ENCODE data around the gene PLEK.
A peak's percentile ranks its signal among the peaks of the same experiment; 100 is the strongest.

The PLEK gene

DNA sequence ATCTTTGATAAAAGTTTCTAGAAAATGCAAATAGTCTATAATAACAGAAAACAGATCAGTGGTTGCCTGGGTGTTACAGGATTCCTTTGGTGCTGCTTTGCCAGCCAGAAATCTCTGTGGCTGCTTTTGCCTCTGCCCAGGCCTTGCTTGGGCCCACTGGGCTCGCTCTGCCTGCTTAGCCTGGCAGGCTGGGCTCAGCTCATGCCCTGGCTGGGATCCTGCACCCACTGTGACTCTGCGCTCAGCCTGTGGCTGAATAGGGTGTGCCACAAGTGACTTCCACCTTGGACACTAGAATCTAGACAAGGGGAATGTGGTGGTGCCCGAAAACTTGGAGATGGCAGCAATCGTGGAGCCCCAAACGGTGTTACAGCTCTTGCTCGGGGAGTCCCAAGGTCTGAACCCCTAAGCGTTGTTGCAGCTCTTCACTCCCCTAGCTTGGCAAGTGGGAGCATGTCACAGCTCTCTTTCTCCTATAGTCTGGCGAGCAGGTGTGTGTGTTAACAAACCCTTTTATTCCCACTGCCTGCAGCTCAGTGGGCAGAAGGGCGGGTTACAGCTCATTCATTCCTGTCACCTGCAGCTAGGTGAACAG, 51.1 kb downstream of the PLEK start:
- DNase-seq (ENCODE audit: low spot score) = no peak

DNA sequence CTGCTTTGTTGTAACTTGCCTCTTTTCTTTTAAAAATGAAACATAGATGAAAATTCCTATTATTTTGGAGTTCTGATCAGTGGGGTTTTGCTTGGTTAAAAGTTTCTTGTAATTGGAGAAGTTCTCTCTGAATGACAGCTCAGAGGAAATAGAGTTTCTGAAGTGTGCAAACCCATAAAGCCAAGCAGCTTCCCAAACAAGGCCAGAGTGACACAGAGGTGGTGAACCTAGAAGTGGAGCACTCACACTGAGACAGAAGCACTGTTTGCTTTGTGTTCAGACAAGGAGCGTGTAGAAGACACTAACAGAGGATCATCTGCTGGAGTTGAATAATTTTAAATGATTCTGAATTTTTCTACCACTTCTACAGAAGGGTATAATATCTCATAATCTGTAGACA, 52.8 kb downstream of the PLEK start:
- DNase-seq (ENCODE audit: low spot score) = no peak

DNA sequence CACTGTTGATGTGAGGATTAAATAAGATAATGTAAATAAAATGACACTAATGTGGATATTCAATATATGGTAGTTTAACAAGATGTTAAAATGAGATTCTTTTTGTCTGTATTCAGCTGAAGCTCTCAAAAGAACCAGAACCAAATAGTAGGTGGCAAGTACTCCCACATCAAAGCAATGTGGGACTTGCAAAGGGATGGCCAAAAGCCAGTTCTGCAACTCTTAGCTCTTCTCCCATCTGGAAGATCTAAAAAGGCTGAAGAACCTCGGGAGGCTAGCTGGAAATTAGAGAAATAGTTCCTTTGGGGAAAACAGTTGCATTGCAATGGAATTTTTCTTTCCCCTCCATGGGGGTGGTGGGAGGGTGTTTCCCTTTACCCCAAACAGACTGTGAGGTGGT, 53.3 kb downstream of the PLEK start:
- DNase-seq (ENCODE audit: low spot score) = no peak

DNA sequence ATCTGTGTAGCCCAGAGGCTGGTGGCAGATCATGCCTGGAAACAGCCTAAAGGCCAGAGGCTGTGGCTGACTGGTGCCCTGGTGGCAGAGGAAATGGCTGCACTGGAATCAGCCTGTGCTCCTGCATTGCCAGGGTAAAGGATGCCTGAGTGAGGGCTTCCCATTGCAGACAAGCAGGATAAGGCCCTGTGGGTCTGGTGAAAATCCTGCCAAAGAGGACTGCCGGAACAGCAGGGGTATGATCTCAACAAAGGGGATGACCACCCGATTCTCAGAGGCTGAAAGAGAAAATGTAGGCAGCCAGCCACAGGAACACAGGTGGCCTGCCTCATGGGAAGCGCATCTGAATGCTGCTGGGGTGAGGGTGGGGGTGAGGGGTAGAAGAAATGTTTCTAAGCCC, 53.8 kb downstream of the PLEK start:
- DNase-seq (ENCODE audit: low spot score) = no peak

DNA sequence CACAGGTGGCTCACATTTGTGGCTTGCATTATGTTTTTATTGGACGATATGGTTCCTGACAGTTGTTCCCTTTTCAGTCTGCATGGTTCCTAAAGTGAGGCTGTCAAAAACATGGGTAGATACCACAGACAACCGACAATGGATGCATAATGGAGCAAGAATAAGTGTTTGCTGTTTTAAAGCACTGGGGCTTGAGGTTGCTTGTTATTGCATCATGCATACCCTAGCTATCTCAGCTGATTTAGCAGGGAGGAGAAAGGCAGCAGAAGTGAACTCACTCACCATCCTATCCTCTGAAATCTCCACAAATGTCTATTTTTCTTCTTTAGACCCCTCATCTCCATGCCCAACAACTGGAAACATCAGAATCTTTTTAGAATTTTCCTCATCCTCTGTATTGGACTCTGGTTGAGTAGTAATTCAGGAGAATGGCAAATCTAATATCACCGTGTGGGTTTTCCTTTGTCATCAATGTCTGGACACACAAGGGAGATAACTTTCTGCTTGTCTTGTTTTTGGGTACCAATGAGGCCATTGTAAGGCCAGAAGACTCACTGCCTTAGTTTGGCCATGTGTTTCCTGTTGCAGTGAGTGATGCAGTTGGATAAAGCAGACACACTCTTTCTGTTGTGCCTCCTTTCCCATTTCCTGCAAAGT, 55.3 kb downstream of the PLEK start:
- no peak for DNase-seq (ENCODE audit: low spot score)

DNA sequence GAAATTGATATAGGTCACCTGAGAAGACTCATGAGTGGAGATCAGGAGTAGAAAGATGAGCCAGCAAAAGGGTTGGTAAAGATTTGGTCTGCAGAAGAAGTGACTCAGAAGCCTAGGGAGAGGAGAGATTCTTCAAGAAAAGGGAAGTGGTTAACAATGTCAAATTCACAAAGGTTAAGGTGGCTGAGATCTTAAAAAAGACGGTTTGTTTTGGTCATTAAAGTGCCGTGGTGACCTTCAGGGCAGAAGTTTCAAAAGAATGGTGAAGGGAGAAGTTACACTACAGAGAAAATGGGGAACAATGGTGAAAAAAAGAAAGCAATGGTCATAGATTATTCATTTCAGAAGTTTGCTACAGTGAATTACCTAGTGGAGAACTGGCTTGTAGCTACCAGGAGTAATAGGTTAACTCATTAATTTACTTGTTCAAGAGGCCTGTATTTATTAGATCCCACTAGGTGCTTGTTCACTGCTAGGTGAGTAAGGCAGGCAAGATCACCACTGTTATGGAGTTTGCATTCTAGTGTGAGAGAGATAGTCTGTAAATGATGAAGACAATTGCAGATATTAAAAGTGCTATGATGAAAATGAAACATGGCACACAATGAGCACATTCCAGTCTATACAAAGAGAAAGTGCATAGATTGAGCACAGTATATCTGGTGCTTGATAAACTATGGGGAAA, 59.0 kb downstream of the PLEK start:
- no peak for DNase-seq (ENCODE audit: low spot score)

- DNase-seq (ENCODE audit: low spot score) = no peak
These were observed 60.4 kb downstream of the PLEK start for GRCh38 chr2:68425503-68425902.

DNA sequence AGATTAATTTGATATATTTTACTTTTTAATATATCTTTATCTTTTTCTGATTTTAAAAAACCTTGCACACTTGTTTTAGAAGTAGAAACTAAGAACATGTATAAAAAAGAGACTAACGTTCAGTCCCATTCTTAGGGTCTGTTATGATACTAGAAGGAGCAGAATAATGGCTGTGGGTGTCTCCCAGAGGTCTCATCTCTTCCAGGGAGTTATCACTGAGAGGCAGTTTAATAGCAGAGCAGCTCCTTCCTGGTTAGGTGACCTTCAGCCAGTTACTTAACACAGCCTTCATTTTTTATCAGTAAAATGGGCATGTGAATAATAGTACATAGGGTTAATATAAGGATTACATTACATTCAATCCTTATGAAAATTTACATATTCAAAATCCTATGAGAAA, 61.4 kb downstream of the PLEK start:
- no peak for DNase-seq (ENCODE audit: low spot score)

DNA sequence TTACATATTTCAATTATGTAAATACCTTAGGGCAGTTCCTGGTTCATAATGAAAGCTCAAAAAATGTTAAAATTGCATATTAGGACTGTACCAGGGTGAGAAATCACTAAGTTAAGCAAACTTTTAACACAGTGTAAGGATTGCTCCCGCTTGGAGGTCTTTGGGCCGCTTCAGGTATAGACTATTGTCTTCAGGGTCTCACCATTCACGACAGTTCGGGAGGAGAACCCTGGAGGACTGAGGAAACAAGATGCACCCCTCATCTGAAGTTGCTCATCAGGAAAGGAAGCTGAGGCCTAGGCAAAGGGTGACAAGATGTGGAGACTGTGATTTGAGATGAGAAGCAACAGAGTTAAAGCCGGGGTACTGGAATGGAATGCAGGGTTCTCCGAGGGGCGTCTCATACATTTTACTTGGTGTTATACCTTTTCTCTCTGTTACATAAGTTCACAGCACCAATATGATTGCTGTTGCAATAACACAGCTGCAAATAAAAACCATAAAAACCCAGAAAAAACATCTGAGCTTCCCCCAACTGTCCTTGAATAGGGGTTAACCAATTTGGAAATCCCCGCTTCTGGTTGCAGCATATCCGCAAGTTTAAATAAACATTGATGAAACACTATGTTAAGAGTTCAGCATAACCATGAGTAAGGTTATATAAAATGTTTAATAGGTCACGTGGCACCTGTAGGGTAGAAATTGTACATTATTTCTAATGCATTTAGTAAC, 61.9 kb downstream of the PLEK start:
- no peak for DNase-seq (ENCODE audit: low spot score)

DNA sequence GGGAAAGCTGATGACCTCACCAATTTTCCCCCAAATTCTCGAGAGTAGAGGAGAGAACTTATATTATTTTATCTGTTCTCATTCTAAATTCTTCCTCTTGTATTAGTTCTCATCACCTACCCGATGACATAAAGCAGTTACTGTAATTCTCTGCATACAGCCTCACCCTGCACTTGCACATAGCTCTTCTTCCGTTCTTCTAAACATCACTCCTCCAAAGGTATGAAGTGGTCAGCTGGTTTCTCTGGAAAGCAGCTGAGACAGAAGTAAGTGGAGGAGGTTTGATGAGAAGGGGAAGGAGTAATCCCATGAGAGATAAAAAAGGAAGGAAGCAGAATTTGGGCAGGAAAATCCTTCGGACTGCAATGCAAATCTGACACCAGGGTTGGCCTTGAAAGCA, 63.0 kb downstream of the PLEK start:
- no peak for DNase-seq (ENCODE audit: low spot score)

DNA sequence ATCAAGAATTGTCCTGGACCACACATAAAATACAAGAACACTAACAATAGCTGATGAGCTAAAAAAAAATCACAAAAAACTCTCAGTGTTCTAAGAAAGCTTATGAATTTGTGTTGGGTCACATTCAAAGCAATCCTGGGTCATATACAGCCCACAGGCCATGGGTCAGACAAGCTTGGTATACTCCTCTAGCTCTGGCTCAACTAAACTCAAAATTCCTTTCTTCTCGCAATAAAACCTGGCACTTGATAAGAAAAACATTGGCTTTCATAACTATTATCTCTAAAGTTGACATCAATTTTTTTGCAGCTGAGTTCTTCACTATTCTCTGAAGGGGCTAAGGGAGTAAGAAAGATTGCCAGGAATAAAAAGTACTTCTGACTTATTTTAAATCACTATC, 63.7 kb downstream of the PLEK start:
- DNase-seq (ENCODE audit: low spot score) = no peak

- no peak for DNase-seq (ENCODE audit: low spot score)
These were observed 64.3 kb downstream of the PLEK start for GRCh38 chr2:68429311-68429826.

DNA sequence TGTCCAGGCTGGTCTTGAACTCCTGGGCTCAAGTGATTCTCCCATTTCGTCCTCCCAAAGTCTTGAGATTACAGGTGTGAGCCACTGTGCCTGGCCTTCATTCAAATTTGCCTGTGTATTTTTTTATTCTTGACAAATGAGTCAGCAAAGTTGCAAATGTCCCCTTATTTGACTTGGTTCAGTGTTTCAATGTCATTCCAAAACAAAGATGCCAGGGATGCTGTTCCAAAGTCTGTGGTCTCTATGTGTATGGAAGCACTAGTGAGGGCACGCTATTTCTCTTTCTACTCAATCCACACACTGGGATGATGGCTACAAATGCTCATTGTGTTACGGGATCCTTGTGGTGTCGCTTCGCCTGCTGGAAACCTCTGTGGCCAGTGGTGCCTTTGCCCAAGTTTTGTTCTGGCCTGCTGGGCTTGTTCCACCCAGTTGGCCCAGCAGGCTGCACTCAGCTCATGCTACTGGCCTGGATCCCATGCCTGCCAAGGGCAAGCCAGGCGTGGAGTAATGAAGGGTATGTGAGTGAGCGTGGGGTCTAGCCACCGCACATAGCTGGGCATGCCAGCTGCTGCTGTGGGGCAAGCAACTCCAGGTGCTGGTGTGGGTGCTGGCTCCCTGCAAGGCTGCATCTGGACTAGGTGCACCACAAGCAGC, 66.4 kb downstream of the PLEK start:
- no peak for DNase-seq (ENCODE audit: low spot score)

GRCh38 chr2:68432696-68433658, 67.9 kb downstream of the PLEK start:
- DNase-seq (ENCODE audit: low spot score) = no peak

DNA sequence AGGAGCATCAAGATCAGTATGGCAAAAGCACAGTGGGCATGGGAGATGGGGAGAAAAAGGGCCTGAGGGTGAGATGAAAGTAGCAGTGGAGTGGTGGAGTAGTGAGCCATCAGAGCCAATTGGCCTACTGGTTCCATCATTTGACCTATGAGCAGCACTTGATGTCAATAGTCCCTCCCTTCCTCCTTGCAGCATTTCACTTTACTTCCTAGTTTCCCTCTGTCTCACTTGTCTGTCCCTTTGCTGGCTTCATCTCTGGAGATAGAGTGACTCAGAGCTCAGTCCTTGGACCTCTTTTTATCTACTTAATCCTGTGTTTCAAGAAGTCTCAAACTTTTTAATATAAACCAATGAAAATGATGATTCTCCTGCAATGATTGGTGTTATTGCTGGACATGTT, 69.9 kb downstream of the PLEK start:
- DNase-seq (ENCODE audit: low spot score) = no peak

- DNase-seq (ENCODE audit: low spot score) = no peak
These were observed 70.5 kb downstream of the PLEK start for GRCh38 chr2:68435615-68436014.

DNA sequence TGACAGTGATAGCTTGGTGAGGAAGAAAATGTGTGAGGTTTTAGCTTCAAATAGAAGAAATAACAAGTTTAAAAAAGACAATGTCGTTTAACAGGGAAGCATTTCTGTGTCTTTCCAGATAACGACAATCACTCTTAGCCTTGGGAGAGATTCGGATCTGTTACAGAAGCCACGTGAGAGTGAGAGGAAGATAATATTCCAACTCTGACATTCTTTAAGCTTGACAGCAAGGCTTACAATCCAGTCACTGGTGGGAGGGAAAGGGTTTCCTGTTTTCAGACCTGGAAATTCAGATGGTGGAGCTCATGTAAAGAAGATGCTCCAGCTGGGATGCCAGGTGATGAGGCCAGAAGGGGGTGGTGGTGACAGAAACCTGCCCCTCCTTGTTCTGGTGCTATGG, 71.2 kb downstream of the PLEK start:
- DNase-seq (ENCODE audit: low spot score) = no peak

- DNase-seq (ENCODE audit: low spot score) = no peak
These were observed 73.6 kb downstream of the PLEK start for GRCh38 chr2:68438455-68439303.

DNA sequence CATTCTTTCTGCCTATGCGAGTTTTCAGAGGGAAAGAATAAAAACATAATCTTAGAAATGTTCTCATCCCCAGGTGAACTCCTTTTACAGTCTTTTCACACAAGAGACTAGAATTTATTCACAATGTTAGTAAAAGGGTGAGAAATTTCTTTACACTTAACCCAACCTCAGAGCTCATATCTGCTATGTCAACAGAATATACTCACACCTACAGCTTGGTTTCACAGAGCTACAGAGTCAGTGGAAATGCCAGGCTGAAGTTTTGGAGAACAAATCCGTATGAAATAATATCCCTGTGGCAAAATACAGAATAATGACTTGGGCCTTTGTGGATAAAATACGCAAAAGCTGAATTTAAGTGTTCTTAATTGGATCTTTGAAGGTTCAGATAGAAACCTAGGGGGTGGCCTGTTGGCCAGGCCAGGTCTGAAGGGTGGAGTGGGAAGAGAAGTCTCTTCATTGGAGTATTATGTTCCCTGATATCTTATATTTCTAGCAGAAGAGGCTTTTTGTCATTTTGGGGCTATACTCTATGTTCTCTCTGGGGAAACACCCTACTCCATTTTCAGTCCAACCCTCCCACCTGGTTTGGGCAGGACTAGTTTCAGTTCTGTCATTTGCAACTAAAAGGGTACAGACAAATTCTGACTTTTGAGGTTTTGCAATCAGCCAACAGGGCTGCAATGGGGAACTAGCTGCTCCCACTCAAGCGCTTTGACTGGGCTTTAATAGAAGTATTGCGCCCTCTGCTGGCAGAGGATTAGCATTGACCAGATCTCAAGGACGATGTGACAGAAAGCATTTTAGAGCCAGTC, 76.3 kb downstream of the PLEK start:
- peak; percentile 66 for DNase-seq (ENCODE audit: low spot score)
